Measurements from ENCODE around the gene COL9A1.

COL9A1 gene

GRCh38 chr6:70285201-70285600, 17.7 kb downstream of the COL9A1 start:
- no peak for DNase-seq

GRCh38 chr6:70282919-70283461, 19.9 kb downstream of the COL9A1 start:
- no peak for DNase-seq

GRCh38 chr6:70282312-70282918, 20.5 kb downstream of the COL9A1 start:
- DNase-seq, result no peak

- DNase-seq, result no peak
Observed at GRCh38 chr6:70281923-70282311, 21.0 kb downstream of the COL9A1 start.

GRCh38 chr6:70280400-70280853, 22.5 kb downstream of the COL9A1 start:
- no peak for DNase-seq

- DNase-seq, result no peak
Observed at GRCh38 chr6:70277470-70277869, 25.4 kb downstream of the COL9A1 start.

GRCh38 chr6:70274338-70274737, 28.5 kb downstream of the COL9A1 start:
- no peak for DNase-seq

GRCh38 chr6:70272071-70272470, 30.8 kb downstream of the COL9A1 start:
- DNase-seq, result no peak

- no peak for DNase-seq
Observed at GRCh38 chr6:70270287-70271005, 32.4 kb downstream of the COL9A1 start.

GRCh38 chr6:70266142-70266541, 36.7 kb downstream of the COL9A1 start:
- no peak for DNase-seq

GRCh38 chr6:70264306-70264705, 38.6 kb downstream of the COL9A1 start:
- no peak for DNase-seq

GRCh38 chr6:70258483-70258882, 44.4 kb downstream of the COL9A1 start:
- DNase-seq, result no peak

- DNase-seq, result no peak
Observed at GRCh38 chr6:70257768-70258273, 45.1 kb downstream of the COL9A1 start.

- DNase-seq, result no peak
Observed at GRCh38 chr6:70254784-70255183, 48.1 kb downstream of the COL9A1 start.

GRCh38 chr6:70253923-70254322, 49.0 kb downstream of the COL9A1 start:
- DNase-seq, result no peak

GRCh38 chr6:70252604-70253003, 50.3 kb downstream of the COL9A1 start:
- no peak for DNase-seq

- no peak for DNase-seq
Observed at GRCh38 chr6:70246118-70246517, 56.8 kb downstream of the COL9A1 start.

GRCh38 chr6:70241991-70242420, 60.9 kb downstream of the COL9A1 start:
- DNase-seq, result no peak

GRCh38 chr6:70241031-70241430, 61.9 kb downstream of the COL9A1 start:
- no peak for DNase-seq

GRCh38 chr6:70236343-70236742, 66.5 kb downstream of the COL9A1 start:
- no peak for DNase-seq

- no peak for DNase-seq
Observed at GRCh38 chr6:70234561-70235236, 68.2 kb downstream of the COL9A1 start.

GRCh38 chr6:70231311-70231710, 71.6 kb downstream of the COL9A1 start:
- no peak for DNase-seq

GRCh38 chr6:70225055-70225454, 77.8 kb downstream of the COL9A1 start:
- DNase-seq, result no peak

GRCh38 chr6:70222439-70222749, 80.5 kb downstream of the COL9A1 start:
- no peak for DNase-seq
